GM12891 (cell line): ENCODE data around the gene CARM1.

Source experiments
- PAX5 ChIP-seq: IDR thresholded peaks from 2 replicates; pipeline ENCODE4 v1.6.1; 2011; ENCODE audit warnings: low read length, moderate library complexity, mild to moderate bottlenecking; ENCODE audit not compliant: insufficient read depth, severe bottlenecking
- POLR2A ChIP-seq: IDR thresholded peaks from 2 replicates; pipeline ENCODE4 v1.6.1; 2011; ENCODE audit warnings: low read depth, low read length, control low read depth
- POLR2AphosphoS5 ChIP-seq: IDR thresholded peaks from 2 replicates; pipeline ENCODE4 v1.6.1; 2011; ENCODE audit warnings: low read depth, low read length, control low read depth
- POU2F2 ChIP-seq: IDR thresholded peaks from 2 replicates; pipeline ENCODE4 v1.6.1; 2011; ENCODE audit warnings: low read depth, mild to moderate bottlenecking, control low read depth, low read length, moderate library complexity
- SPI1 ChIP-seq: IDR thresholded peaks from 2 replicates; pipeline ENCODE4 v1.6.1; 2011; ENCODE audit warnings: low read depth, low read length, control low read depth
- TAF1 ChIP-seq: IDR thresholded peaks from 2 replicates; pipeline ENCODE4 v1.6.1; 2011; ENCODE audit warnings: low read depth, low read length, control low read depth

DNA sequence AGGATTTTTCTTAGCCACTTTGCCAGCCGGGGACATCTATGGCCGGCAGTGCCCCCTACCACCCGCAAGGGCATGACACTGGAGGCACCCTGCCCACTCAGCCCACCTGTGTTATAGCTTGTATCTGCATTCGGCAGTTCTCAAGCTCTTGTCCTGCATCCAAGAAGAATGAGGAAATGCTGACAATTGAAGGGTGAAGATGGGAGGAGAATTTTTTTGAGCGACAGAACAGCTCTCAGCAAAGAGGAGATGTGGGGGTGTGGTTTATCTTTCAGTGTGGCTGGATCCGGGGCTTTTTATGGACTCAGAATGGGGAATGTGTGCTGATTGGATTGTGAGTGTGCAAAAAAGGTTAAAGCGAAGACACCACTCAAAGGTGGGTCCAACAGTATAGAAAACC lies 28.6 kb upstream of the CARM1 start:
- TF ChIP-seq TAF1: no peak
- no peak for TF ChIP-seq POLR2A
- no peak for TF ChIP-seq POLR2AphosphoS5
- TF ChIP-seq SPI1: no peak
- no peak for TF ChIP-seq PAX5
- no peak for TF ChIP-seq POU2F2
